Hematopoietic multipotent progenitor cell treated with erythropoietin and hydrocortisone succinate and interleukin-3 and kit ligand, for 15 days (in vitro differentiated cells): ENCODE data around the gene ZNF160.
"Not testable (repeated sequence)": the region's sequence is repeated elsewhere in the genome, so short reads cannot be mapped to it uniquely, and the experiment has no call there.

Source experiments
- DNase-seq: peaks from one replicate; pipeline ENCODE4 v3.0.0-alpha.2; 2015; ENCODE audit warnings: low spot score

The ZNF160 gene

DNA sequence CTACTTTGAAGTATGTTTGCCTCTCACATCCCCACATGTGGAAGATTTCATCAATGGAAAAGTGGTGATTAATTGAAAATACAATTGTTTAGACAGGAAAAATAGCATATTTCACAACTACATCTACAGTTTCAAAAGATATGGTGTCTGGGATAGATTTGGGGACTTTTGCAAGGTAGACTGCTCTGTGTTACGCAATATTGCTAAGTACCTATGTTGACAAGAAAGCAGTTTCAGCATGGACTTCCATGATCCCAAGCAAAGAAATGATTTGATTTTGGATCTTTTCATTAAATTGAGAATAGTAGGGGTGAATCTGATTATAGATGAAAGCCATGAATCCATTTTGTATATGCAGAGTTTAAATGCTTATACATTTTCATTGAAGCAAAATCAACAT, 10.5 kb downstream of the ZNF160 start:
- no peak for DNase-seq

DNA sequence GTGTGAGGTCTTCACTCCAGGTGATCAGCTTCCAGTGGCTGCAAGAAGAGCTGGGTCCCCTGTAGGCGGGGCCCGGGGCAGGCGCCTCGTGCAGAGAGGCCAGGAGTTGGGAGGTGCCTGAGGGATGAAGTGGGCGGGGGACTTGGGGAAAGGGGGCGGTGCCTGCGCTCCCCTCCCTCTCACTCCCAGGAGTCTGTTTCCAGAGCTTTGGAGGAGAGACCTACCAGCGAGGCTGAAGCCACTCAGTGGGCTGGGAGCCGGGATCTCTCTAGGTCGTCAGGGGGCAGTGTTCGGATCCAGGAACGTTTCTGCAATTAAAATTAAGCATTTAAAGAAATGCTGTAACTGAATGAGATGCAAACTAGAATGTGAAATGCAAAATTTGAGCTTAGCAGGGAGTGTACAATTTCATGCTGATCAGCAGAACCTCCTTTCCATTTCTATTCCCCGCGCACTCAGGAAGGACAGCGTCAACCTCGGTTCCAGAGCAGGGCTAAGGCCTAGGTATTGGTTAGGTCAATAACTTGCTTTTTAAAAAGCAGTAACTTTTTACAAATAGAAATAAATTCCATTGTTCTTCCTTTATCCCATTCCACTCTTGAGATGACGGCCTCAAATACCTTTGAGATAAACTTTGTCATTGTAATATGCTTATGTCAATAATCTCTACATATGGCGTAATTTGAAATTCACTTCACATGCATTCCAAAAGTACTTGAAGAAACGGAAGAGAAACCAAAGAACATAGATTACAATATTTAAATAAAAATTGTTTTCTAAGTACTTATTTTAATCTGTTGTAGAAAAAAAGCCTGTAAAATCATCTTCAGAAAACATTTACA, 11.6 kb downstream of the ZNF160 start:
- DNase-seq: no peak

DNA sequence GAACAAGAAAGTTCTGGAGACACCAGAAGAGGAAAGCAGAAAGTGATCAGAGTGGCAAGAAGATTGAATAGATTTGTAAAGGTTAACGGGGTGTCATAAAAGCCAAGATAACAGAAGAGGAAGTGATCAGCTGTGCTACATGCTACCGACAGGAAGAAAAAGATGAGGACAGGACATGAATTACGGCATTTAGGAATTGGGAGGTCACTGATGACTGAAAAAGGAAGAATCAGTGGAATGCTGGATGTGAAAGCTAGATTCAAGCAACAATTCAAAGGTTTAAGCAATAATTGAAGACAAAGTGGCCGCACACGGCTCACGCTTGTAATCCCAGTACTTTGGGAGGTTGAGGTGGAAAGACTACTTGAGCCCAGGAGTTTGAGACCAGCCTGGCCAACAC, 15.1 kb downstream of the ZNF160 start:
- no peak for DNase-seq

DNA sequence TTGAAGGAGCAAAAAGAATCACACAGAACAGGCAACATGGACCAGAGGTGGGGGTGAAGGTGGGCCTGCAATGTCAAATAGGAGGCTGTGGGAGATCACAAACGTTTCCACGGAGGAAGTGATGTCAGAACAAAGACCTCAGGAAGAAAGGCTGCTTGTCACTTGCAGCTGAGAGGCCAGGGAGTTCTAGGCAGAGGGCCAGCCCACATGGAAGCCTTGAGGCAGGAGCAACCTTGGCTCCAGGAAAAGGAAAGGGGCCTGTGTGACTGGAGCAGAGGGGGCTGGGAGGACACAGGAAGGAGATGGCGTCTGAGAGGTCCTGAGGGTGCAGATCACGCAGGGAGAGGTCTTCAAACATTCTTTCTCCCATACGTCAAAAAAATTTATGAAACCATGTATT, 16.3 kb downstream of the ZNF160 start:
- no peak for DNase-seq

DNA sequence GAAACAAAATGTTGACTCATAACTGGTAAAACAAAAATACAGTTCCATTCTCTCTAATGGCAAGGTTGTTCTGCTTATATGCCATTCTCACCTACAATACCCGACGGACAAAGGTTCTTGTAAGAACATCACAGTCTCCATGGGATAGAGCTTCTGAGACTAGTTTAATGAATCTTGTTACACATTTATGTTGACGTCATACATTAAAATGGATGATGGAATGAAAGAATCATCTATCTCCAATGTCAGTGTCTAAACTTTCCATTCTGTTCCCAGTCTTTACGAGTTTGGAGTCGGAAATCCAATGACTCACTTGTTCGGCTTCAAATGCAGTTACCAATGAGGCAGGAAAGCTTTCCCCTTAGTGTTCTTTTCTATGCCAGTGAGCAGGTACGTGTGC, 17.7 kb downstream of the ZNF160 start:
- no peak for DNase-seq

DNA sequence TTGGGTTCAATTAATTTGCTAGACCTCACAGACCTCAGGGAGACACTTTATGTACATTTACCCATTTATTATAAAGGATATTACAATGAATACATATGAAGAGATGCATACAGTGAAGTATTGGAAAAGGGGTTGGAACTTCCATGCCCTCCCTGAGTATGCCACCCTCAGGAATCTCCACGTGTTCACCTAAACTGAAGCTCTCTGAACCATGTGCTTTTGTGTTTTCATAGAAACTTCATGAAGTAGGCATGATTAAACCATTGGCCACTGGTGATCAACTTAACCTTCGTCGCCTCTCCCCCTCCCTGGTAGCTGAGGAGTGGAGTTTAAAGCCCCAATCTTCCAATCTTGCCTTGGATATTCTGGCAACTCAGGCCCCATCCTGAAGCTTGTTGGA, 20.3 kb downstream of the ZNF160 start:
- no peak for DNase-seq

DNA sequence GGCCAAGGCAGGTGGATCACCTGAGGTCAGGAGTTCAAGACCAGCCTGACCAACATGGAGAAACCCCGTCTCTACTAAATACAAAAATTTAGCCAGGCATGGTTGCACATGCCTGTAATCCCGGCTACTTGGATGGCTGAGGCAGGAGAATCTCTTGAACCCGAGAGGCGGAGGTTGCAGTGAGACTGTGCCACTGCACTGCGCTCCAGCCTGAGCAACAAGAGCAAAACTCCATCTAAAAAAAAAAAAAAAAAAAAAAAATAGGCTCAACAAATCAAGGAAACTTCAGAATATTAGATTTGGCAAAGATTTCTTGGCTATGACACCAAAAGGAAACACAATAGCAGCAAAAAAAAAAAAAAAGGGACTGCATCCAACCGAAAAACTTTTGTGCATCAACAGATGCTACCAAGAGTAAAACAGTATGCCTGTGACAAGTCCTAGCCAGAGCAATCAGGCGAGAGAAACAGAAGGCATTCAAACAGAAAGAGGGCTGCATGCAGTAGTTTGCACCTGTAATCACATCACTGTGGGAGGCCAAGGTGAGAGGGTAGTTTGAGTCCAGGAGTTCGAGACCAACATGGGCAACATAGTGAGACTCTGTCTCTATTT, 23.8 kb downstream of the ZNF160 start:
- no peak for DNase-seq

DNA sequence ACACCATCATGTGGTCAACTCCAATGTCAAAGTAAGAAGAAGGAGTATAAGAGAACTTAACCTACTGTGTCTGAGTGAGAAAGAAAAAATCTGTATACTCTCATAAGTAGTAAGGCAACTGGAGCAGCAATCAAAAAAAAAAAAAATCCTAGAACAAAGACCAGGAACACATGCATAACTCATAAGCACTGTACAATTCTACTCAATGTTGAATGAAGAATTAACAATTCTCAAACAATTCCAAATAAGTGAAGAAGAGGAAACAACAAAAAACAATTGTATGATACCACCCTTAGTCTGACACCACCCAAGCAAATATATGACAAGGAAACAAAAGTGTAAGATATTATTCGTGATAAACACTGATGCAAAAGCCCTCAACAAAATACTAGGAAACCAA, 24.6 kb downstream of the ZNF160 start:
- no peak for DNase-seq

DNA sequence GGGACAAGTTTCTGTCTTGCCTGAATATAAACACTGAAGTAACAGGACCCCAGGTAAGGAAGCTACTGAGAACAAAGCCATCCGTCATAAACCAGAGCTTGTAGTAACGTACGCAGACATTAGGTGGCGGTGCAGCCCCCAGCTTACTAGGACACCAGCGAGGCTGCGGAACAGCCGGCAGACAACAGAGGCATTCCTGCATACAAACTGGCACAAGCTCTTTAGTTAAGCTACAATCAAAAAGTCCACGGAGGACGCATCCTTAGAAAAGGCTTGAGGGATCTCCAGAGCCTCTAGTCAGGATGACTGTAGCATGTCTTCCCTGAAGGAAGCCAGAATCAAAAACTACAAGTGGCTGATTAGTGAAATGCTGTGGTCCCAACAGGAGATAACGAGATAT, 26.2 kb downstream of the ZNF160 start:
- no peak for DNase-seq

DNA sequence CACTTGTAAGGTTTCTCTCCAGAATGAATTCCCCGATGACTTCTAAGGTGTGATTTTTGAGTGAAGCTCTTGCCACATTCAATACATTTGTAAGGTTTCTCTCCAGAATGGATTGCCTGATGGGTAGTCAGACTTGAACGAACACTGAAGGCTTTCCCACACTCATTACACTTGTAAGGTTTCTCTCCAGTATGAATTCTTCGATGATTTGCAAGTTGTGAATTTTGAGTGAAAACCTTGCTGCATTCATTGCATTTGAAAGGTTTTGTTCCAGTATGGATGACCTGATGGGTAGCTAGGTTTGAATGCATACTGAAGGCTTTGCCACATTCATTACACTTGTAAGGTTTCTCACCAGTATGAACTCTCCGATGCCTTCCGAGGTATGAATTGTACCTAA, 34.4 kb downstream of the ZNF160 start:
- no peak for DNase-seq

DNA sequence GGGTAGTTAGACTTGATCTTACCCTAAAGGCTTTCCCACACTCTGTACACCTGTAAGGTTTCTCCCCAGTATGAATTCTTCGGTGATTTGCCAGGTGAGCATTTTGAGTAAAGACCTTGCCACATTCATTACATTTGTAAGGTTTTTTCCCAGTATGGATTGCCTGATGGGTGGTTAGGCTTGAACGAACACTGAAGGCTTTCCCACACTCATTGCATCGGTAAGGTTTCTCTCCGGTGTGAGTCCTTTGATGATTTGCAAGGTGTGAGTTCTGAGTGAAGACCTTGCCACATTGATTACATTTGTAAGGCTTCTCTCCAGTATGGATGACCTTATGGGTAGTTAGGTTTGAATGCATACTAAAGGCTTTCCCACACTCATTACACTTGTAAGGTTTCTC, 35.0 kb downstream of the ZNF160 start:
- DNase-seq: no peak

DNA sequence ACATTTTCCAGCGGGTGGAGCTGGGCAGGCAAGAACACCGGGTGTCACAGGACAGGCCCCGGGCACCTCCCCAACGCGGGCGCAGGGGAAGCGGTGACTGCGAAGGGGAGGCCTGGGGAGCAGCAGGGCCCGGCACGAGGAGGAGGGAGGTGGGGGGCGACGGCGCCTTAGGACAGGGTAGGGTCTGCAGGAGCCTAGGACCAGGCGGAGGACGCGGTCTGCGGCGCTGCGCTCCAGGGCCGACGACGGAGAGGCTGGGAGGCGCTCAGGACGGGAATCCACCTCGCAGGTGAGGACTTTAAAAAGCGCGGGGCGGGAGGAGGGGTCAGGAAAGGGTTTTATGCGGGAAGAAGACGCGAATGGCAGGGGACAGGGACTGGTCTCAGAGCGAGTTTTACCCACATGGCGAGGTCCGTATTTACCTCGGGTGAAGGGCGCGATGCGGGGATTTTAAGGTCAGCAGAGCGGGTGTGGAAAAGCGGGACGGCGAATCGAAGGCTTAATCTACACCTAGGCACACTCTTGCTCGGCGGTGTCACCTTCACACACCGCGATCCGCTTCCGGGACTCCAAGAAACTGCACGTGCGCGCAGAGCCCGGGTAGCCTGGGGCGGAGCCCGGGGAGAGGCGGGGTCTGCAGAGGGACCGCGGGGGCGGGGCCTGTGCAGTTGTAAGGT, 45.2 kb downstream of the ZNF160 start:
- DNase-seq: no peak

DNA sequence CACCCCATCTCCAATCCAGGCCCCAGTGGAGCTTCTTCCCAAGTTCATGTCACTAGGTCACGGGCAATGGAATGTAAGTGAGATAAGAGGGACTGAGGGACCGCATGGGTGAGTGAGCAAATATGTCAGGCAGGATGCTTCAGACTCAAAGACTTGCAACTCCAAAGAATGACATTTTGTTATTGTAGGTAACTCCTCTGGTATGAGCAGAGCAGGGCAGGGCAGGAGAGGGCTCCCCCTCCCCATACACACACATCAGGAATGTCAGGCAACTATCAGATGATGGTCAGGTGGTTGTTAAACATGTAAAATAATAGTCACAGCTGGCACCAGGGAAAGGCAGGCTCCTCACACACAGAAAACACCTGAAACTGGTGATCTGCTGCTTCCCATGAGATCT, 48.1 kb downstream of the ZNF160 start:
- DNase-seq: no peak

DNA sequence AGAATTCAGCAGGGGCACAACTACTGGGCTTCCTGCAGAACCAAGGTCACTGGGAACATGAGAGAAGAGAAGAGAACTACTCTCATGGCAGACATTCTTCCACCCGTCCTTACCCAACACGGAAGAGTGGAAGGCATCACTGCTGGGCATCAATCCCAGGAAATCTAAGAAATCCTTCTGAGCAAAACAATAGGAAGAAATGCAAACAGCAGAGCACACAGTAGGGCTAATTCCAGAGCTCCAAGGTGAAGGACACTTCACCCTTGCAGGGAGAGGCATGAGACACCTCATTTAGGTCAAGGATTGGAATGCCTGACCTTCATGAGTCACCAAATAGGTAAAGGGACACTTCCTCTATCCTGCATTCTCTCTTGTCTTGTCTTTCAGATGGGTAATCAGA, 55.8 kb downstream of the ZNF160 start:
- DNase-seq: no peak

DNA sequence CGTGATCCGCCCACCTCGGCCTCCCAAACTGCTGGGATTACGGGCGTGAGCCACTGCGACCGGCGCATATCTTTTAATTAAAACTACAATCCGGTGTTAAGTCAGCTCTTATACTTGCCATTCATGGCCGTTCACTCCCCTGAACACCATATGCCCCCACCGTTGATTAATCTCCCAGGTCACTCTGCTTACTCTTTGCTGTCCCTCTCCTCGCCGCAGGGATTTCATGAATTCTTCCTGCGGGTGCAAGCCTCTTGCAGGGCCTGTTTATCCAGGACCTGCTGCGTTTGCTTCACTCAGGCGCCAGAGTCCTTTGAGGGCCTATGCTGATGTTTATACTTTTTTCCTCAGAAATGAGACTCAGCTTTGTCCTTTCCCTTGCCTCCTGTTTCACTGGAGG, 57.7 kb downstream of the ZNF160 start:
- DNase-seq: no peak

DNA sequence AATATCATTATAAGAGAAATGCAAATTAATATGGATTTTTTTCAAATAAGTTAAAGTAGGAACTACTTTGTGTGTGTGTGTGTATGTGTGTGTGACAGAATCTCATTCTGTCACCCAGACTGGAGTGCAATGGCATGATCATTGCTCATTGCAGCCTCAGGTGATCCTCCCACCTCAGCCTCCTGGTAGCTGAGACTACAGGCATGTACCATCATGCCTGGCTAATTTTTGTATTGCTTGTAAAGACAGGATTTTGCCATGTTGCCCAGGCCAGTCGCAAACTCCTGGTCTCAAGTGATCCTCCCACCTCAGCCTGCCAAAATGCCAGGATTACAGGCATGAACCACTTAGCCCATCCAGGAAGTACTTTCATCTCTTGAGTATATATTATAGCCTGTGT, 61.9 kb downstream of the ZNF160 start:
- DNase-seq: no peak

DNA sequence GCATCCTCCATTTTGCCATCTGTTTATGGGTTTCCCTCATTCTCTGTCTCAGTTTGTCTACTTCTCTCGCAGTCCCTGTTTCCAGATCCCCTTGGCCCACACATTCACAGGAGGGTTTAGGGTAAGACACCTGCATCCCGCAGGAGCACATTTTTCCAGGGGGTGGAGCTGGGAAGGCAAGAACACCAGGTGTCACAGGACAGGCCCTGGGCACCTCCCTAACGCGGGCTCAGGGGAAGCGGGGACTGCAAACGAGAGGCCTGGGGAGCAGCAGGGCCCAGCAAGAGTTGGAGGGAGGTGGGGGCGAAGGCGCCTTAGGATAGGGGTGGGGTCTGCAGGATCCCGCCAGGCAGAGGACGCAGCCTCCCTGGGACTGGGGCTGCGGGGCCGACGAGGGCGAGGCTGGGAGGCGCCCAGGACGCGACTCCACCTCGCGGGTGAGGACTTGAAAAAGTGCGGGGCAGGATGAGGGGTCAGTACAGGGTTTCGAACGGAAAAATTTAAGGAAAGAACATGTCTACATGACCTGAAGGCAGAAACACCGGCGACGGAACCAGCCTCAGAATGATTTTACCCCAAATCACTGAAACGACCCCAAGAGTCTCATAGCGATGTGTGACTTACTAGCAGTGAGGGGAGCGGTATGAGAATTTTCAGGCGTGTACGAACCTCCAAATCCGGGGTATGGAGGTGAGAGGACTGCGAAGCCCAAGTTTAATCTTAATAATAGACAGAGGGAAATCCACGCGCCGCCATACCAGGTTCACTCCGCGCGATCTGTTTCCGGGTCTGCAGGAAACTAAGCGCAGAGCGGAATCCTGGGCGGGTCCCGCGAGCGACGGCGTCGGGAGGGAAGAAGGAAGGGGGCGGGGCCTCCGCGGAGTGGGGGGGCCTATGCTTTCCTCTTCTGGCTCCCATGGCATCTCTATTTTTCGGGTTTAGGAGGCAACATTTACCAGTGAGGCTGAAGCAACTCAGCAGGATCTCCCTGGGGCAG, 65.8 kb downstream of the ZNF160 start:
- no peak for DNase-seq

DNA sequence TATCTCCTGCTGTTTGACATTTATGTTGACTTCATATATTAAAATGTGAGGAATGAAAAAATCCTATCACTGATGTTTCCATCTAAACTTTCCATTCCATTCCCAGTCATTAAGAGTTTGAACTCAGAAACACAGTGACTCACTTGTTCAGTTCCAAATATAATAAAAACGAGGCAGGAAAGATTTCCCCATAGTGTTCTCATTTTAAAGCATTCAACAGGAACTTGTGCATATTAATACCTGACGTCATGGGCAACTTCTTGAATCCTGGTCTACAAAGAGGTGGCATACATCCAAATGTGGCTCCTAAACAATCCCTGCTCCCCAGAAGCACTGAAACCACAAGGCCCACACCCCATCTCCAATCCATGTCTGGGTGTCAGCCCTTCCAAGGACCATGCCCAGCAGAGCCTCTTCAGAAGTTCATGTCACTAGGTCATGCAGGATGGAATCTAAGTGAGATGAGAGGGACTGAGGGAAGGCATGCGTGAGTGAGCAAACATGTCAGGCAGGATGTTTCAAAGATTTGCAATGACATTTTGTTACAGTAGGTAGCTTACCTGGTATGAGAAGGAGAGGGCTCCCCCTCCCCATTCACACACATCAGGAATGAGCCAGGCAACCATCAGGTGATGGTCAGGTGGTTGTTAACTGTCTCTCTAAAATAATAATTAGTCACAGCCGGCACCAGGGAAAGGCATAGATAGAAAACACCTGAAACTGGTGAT, 68.1 kb downstream of the ZNF160 start:
- no peak for DNase-seq

DNA sequence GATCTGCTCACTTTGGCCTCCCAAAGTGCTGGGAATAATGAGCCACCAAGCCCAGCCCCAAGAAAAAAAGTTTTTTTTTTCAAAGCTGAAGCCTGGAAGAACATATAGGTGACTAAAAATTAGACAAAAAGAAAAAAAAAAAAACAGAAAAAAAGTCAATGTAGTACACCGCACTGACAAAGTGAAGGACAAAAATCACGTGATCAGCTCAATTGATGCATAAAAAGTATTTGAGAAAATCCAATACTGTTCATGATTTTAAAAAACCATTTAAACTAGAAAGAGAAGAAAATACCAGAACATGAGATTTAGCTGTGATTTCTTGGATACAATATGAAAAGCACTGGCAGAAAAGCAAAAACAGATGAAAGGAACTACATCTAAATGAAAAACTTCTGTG, 69.2 kb downstream of the ZNF160 start:
- DNase-seq: no peak

DNA sequence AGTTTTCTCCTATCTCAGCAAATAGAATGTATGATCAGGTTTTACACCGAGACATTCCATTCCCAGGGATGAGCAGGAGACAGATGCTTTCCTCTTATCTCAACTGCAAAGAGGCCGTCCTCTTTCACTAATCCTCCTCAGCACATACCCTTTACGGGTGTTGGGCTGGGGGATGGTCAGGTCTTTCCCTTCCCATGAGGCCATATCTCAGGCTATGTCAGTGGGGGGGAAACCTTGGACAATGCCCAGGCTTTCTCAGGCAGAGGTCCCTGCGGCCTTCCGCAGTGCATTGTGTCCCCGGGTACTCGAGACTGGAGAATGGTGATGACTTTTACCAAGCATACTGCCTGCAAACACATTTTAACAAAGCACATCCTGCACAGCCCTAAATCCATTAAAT, 74.9 kb downstream of the ZNF160 start:
- DNase-seq: not testable (repeated sequence)

DNA sequence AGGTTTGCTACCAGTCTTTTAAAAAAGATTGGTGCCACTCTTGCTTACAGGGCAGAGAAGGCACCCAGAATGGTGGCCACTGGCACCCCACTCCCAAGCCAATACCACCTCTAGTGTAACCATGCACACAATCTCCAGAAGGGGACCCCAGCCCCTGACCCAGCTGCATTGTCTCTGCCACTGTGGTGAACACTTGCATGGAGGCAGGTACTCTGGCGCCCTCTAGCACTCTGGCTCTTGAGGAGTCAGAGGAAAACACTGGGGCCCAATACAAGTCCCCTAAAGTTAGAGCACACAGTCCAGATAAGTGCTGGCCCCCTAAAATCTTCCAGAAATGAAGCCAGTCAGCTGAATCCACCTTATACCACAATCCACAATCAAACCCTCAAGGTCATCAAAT, 83.5 kb downstream of the ZNF160 start:
- no peak for DNase-seq
